DOHH2 (cell line): ENCODE measurements around the gene LMX1A.

Experiments
- EZH2phosphoT487 ChIP-seq: fragments of 200-600 bp; sonication (generic); IDR thresholded peaks from 2 replicates; pipeline ENCODE4 v1.6.1; 2017; ENCODE audit warnings: borderline replicate concordance, mild to moderate bottlenecking, antibody characterized with exemption, low read length, moderate library complexity, mixed read lengths
- TF ChIP-seq, protein P1 (sequence below): fragments of 200-600 bp; sonication (generic); IDR thresholded peaks from one replicate; pipeline ENCODE4 v1.5.1; 2014; ENCODE audit warnings: antibody characterized with exemption, mild to moderate bottlenecking, low read depth, low read length; ENCODE audit not compliant: poor library complexity, severe bottlenecking

- TF ChIP-seq, protein P1, sequence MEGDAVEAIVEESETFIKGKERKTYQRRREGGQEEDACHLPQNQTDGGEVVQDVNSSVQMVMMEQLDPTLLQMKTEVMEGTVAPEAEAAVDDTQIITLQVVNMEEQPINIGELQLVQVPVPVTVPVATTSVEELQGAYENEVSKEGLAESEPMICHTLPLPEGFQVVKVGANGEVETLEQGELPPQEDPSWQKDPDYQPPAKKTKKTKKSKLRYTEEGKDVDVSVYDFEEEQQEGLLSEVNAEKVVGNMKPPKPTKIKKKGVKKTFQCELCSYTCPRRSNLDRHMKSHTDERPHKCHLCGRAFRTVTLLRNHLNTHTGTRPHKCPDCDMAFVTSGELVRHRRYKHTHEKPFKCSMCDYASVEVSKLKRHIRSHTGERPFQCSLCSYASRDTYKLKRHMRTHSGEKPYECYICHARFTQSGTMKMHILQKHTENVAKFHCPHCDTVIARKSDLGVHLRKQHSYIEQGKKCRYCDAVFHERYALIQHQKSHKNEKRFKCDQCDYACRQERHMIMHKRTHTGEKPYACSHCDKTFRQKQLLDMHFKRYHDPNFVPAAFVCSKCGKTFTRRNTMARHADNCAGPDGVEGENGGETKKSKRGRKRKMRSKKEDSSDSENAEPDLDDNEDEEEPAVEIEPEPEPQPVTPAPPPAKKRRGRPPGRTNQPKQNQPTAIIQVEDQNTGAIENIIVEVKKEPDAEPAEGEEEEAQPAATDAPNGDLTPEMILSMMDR = no peak
- TF ChIP-seq EZH2phosphoT487 = no peak
These were observed 116.6 kb downstream of the LMX1A start for GRCh38 chr1:165239873-165240272.
